GM20000 (cell line): Measurements from ENCODE around the gene FBXL2.

ENCODE experiments used
- DNase-seq: peaks from one replicate; pipeline ENCODE4 v3.0.0; 2012; ENCODE audit warnings: low spot score
- TF ChIP-seq, protein P1 (sequence below): IDR thresholded peaks from 2 replicates; pipeline ENCODE4 v1.5.1; 2012; ENCODE audit warnings: mild to moderate bottlenecking, control low read depth; ENCODE audit errors: extremely low read depth, missing control alignments

Gene FBXL2

DNA sequence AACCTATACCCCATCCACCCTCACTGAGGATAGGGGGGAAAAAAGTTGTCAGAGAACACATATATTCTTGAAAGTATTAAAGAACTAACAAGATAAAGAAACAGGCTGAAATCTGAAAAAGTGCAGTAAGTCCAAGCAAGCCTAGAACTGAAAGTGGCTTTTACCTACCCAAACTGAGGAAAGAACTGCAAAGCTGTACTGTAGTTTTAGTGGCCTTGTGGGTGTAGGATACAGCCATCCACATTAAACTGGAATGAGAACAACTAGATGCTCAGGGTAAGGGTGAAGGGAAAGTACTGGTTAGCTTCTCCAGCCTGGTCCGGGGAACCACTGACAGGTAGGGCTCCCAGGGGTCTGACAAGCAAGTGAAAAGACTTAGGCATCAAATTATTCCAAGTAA is 152.8 kb downstream of the FBXL2 start:
- DNase-seq = peak; percentile 13
- TF ChIP-seq, protein P1, sequence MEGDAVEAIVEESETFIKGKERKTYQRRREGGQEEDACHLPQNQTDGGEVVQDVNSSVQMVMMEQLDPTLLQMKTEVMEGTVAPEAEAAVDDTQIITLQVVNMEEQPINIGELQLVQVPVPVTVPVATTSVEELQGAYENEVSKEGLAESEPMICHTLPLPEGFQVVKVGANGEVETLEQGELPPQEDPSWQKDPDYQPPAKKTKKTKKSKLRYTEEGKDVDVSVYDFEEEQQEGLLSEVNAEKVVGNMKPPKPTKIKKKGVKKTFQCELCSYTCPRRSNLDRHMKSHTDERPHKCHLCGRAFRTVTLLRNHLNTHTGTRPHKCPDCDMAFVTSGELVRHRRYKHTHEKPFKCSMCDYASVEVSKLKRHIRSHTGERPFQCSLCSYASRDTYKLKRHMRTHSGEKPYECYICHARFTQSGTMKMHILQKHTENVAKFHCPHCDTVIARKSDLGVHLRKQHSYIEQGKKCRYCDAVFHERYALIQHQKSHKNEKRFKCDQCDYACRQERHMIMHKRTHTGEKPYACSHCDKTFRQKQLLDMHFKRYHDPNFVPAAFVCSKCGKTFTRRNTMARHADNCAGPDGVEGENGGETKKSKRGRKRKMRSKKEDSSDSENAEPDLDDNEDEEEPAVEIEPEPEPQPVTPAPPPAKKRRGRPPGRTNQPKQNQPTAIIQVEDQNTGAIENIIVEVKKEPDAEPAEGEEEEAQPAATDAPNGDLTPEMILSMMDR = no peak

DNA sequence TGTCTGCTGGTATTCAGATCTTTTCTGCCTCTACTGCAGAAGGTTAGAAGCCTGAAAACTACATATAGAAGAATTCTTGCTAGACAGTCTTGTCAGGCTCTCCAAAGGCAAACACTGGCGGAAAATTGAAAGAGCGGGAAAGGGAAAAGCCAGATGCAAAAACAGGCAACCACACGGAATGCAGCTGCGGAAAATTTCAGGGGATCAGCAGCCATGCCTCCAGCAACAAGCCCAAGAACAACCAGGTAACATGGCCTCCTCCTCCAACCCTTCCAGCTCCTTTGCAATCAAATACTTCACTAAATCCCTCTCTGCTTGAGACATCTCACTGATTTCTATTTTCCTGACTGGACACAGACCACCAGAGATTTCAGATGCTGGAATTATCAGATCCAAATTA is 153.3 kb downstream of the FBXL2 start:
- TF ChIP-seq, protein P1 = no peak
- DNase-seq = no peak

DNA sequence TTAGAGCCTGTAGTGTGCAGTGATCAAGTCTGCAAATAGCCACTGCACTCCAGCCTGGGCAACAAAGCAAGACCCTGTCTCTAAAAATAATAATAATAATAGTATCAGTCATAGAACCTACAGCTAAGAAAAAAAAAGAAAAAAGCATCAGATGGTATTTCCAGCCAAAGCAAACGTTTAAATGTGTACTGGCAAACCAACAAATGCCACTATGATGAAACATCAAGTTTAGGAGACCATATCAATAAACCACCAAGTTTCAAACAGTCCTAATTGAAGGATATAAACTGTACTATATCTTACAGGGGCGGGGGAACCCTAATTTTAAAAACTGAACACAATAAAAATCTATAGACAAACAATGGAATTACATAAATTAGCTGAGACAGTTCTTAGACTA is 156.6 kb downstream of the FBXL2 start:
- DNase-seq = no peak
- TF ChIP-seq, protein P1 = no peak
